MM.1S (cell line): Measurements from ENCODE around the gene PALB2.

Source experiments
- DNase-seq: peaks from one replicate; pipeline ENCODE4 v3.0.0-alpha.2; 2015
- H2AFZ ChIP-seq: fragments of 300-600 bp; sonication (generic); 2 replicates; pipeline ENCODE4 v1.6.0; 2016; ENCODE audit warnings: antibody characterized with exemption, low read length
- H3F3A ChIP-seq: fragments of 300-600 bp; sonication (generic); 2 replicates; pipeline ENCODE4 v1.6.1; 2016; ENCODE audit warnings: mild to moderate bottlenecking, antibody characterized with exemption, low read length, moderate library complexity, mixed read lengths; ENCODE audit not compliant: insufficient read depth
- H3K27ac ChIP-seq: fragments of 300-600 bp; sonication (generic); 2 replicates; pipeline ENCODE4 v1.5.1; 2016; ENCODE audit warnings: mild to moderate bottlenecking, low read length
- H3K27me3 ChIP-seq: fragments of 300-600 bp; sonication (generic); replicated peaks from 2 replicates; pipeline ENCODE4 v1.6.0; 2016; ENCODE audit warnings: low read length; ENCODE audit not compliant: insufficient read depth
- H3K36me3 ChIP-seq: fragments of 300-600 bp; sonication (generic); replicated peaks from 2 replicates; pipeline ENCODE4 v1.6.1; 2016; ENCODE audit warnings: mild to moderate bottlenecking, low read length, mixed read lengths; ENCODE audit not compliant: insufficient read depth
- H3K4me1 ChIP-seq: fragments of 300-600 bp; sonication (generic); 2 replicates; pipeline ENCODE4 v1.6.1; 2016; ENCODE audit warnings: low read length, mixed read lengths
- H3K4me2 ChIP-seq: fragments of 300-600 bp; sonication (generic); 2 replicates; pipeline ENCODE4 v1.6.0; 2016; ENCODE audit warnings: low read depth, low read length
- H3K4me3 ChIP-seq: fragments of 300-600 bp; sonication (generic); 2 replicates; pipeline ENCODE4 v1.5.1; 2016; ENCODE audit warnings: low read length, mixed read lengths
- H3K79me2 ChIP-seq: fragments of 300-600 bp; sonication (generic); 2 replicates; pipeline ENCODE4 v1.6.1; 2016; ENCODE audit warnings: mixed run types, low read length, mixed read lengths
- H3K9ac ChIP-seq: fragments of 300-600 bp; sonication (generic); 2 replicates; pipeline ENCODE4 v1.6.1; 2016; ENCODE audit warnings: low read length, mixed read lengths
- H3K9me2 ChIP-seq: fragments of 300-600 bp; sonication (generic); replicated peaks from 2 replicates; pipeline ENCODE4 v1.6.1; 2016; ENCODE audit warnings: mild to moderate bottlenecking, low read length, mixed read lengths; ENCODE audit not compliant: insufficient read depth
- H3K9me3 ChIP-seq: fragments of 300-600 bp; sonication (generic); replicated peaks from 2 replicates; pipeline ENCODE4 v1.6.1; 2016; ENCODE audit warnings: mild to moderate bottlenecking, low read length, mixed read lengths; ENCODE audit not compliant: insufficient read depth
- H4K20me1 ChIP-seq: fragments of 300-600 bp; sonication (generic); 2 replicates; pipeline ENCODE4 v1.6.1; 2016; ENCODE audit warnings: mild to moderate bottlenecking, low read length, moderate library complexity, mixed read lengths; ENCODE audit not compliant: insufficient read depth
- CTCF ChIP-seq: fragments of 300-600 bp; sonication (generic); IDR thresholded peaks from 2 replicates; pipeline ENCODE4 v1.5.1; 2016; ENCODE audit warnings: antibody characterized with exemption, low read length, mixed read lengths
- EZH2 ChIP-seq: fragments of 300-600 bp; sonication (generic); optimal IDR thresholded peaks from 2 replicates; pipeline ENCODE3; 2017; ENCODE audit warnings: low read depth, mild to moderate bottlenecking, antibody characterized with exemption, low read length, mixed read lengths
- EZH2phosphoT487 ChIP-seq: fragments of 300-600 bp; sonication (generic); IDR thresholded peaks from 2 replicates; pipeline ENCODE4 v1.6.1; 2018; ENCODE audit warnings: antibody characterized with exemption, low read length

PALB2 gene

GRCh38 chr16:23673971-23674614, 33.0 kb upstream of the PALB2 start:
- no peak overlapping the region for H3K4me2 ChIP-seq
- H3K27ac ChIP-seq: no peak overlapping the region
- H3K27me3 ChIP-seq: no peaks in the 10 kb centered on the region
- H2AFZ ChIP-seq: no peak overlapping the region
- H4K20me1 ChIP-seq: no peaks in the 10 kb centered on the region
- H3K9me2 ChIP-seq: no peaks in the 10 kb centered on the region
- no peaks in the 10 kb centered on the region for H3K36me3 ChIP-seq
- no peak for DNase-seq
- H3K79me2 ChIP-seq: peaks cover 5% of the 10 kb centered on the region
- no peak overlapping the region for H3K4me3 ChIP-seq
- H3K9ac ChIP-seq: no peak overlapping the region
- no peaks in the 10 kb centered on the region for H3K9me3 ChIP-seq
- H3K4me1 ChIP-seq: 0 out of 2 replicates have a peak, but pooled peaks cover 3% of the 10 kb centered on the region
- H3F3A ChIP-seq: no peaks in the 10 kb centered on the region
- TF ChIP-seq CTCF (no peak), EZH2 (no peak), EZH2phosphoT487 (no peak)

- H3K79me2 ChIP-seq: no peaks in the 10 kb centered on the region
- no peaks in the 10 kb centered on the region for H3F3A ChIP-seq
- no peak overlapping the region for H3K9ac ChIP-seq
- H3K4me2 ChIP-seq: no peak overlapping the region
- no peak for DNase-seq
- no peaks in the 10 kb centered on the region for H4K20me1 ChIP-seq
- H3K4me1 ChIP-seq: no peaks in the 10 kb centered on the region
- H3K36me3 ChIP-seq: no peaks in the 10 kb centered on the region
- no peaks in the 10 kb centered on the region for H3K9me2 ChIP-seq
- H3K27me3 ChIP-seq: no peaks in the 10 kb centered on the region
- H3K27ac ChIP-seq: no peak overlapping the region
- TF ChIP-seq CTCF (no peak), EZH2phosphoT487 (no peak), EZH2 (no peak)
- H3K9me3 ChIP-seq: no peaks in the 10 kb centered on the region
- H2AFZ ChIP-seq: no peak overlapping the region
- no peak overlapping the region for H3K4me3 ChIP-seq
Measured at GRCh38 chr16:23670137-23670776, 29.1 kb upstream of the PALB2 start.

- Histone ChIP-seq H3K27ac (no peak overlapping the region), H3K4me1 (no peaks in the 10 kb centered on the region), H4K20me1 (no peaks in the 10 kb centered on the region), H3K9ac (no peak overlapping the region), H3K27me3 (no peaks in the 10 kb centered on the region), H3K9me2 (no peaks in the 10 kb centered on the region), H3K9me3 (no peaks in the 10 kb centered on the region), H3K79me2 (no peaks in the 10 kb centered on the region), H3K4me3 (no peak overlapping the region), H3K4me2 (no peak overlapping the region), H3F3A (no peaks in the 10 kb centered on the region), H3K36me3 (no peaks in the 10 kb centered on the region; the same call in 1 of the 2 replicates), H2AFZ (no peak overlapping the region)
- TF ChIP-seq EZH2phosphoT487: no peak
- no peak for TF ChIP-seq EZH2
- DNase-seq: no peak
Measured at GRCh38 chr16:23668873-23669272, 27.8 kb upstream of the PALB2 start.

GRCh38 chr16:23668225-23668624, 27.1 kb upstream of the PALB2 start:
- no peaks in the 10 kb centered on the region for H3K79me2 ChIP-seq
- no peak for DNase-seq
- H3K4me2 ChIP-seq: no peak overlapping the region
- no peak overlapping the region for H3K27ac ChIP-seq
- no peaks in the 10 kb centered on the region for H3K9me2 ChIP-seq
- no peak overlapping the region for H2AFZ ChIP-seq
- no peaks in the 10 kb centered on the region for H3K9me3 ChIP-seq
- no peaks in the 10 kb centered on the region for H3K27me3 ChIP-seq
- H3K4me1 ChIP-seq: no peaks in the 10 kb centered on the region
- no peak overlapping the region for H3K4me3 ChIP-seq
- no peaks in the 10 kb centered on the region for H3F3A ChIP-seq
- no peak overlapping the region for H3K9ac ChIP-seq
- H3K36me3 ChIP-seq: no peaks in the 10 kb centered on the region; the same call in 1 of the 2 replicates
- H4K20me1 ChIP-seq: no peaks in the 10 kb centered on the region
- TF ChIP-seq EZH2phosphoT487 (no peak), EZH2 (no peak), CTCF (no peak)
